ENCODE results near the gene SRBD1.

Gene SRBD1

GRCh38 chr2:45595721-45596435, 15.2 kb downstream of the SRBD1 start:
- no peak for DNase-seq (ENCODE audit: low spot score)

- no peak for DNase-seq (ENCODE audit: low spot score)
These were observed 20.0 kb downstream of the SRBD1 start for GRCh38 chr2:45591073-45591472.

- DNase-seq (ENCODE audit: low spot score): no peak
These were observed 22.8 kb downstream of the SRBD1 start for GRCh38 chr2:45588158-45588829.

- no peak for DNase-seq (ENCODE audit: low spot score)
These were observed 24.5 kb downstream of the SRBD1 start for GRCh38 chr2:45586600-45586999.

GRCh38 chr2:45585267-45585861, 25.7 kb downstream of the SRBD1 start:
- peak; percentile 50 for DNase-seq (ENCODE audit: low spot score)

- no peak for DNase-seq (ENCODE audit: low spot score)
These were observed 27.1 kb downstream of the SRBD1 start for GRCh38 chr2:45583977-45584376.

GRCh38 chr2:45582522-45582921, 28.5 kb downstream of the SRBD1 start:
- no peak for DNase-seq (ENCODE audit: low spot score)

- peak; percentile 12 for DNase-seq (ENCODE audit: low spot score)
These were observed 32.8 kb downstream of the SRBD1 start for GRCh38 chr2:45578056-45578843.

GRCh38 chr2:45577441-45577840, 33.6 kb downstream of the SRBD1 start:
- no peak for DNase-seq (ENCODE audit: low spot score)

- DNase-seq (ENCODE audit: low spot score): no peak
These were observed 35.2 kb downstream of the SRBD1 start for GRCh38 chr2:45575881-45576280.

GRCh38 chr2:45572979-45573378, 38.1 kb downstream of the SRBD1 start:
- DNase-seq (ENCODE audit: low spot score): no peak

GRCh38 chr2:45571940-45572339, 39.1 kb downstream of the SRBD1 start:
- no peak for DNase-seq (ENCODE audit: low spot score)

GRCh38 chr2:45570671-45571334, 40.3 kb downstream of the SRBD1 start:
- no peak for DNase-seq (ENCODE audit: low spot score)

GRCh38 chr2:45568935-45569334, 42.1 kb downstream of the SRBD1 start:
- no peak for DNase-seq (ENCODE audit: low spot score)

GRCh38 chr2:45567974-45568789, 42.9 kb downstream of the SRBD1 start:
- no peak for DNase-seq (ENCODE audit: low spot score)

- no peak for DNase-seq (ENCODE audit: low spot score)
These were observed 43.6 kb downstream of the SRBD1 start for GRCh38 chr2:45567288-45567963.

GRCh38 chr2:45559436-45559835, 51.6 kb downstream of the SRBD1 start:
- no peak for DNase-seq (ENCODE audit: low spot score)

- no peak for DNase-seq (ENCODE audit: low spot score)
These were observed 56.3 kb downstream of the SRBD1 start for GRCh38 chr2:45554742-45555140.

- DNase-seq (ENCODE audit: low spot score): no peak
These were observed 56.9 kb downstream of the SRBD1 start for GRCh38 chr2:45554073-45554741.

- DNase-seq (ENCODE audit: low spot score): no peak
These were observed 59.2 kb downstream of the SRBD1 start for GRCh38 chr2:45551862-45552261.
